Epidermal melanocyte (primary cell): ENCODE data around the gene C3orf18.

Experiments used
- DNase-seq: peaks from one replicate; pipeline ENCODE4 v3.0.0; 2011; ENCODE audit warnings: low spot score; ENCODE audit not compliant: insufficient read length

C3orf18 gene

DNA sequence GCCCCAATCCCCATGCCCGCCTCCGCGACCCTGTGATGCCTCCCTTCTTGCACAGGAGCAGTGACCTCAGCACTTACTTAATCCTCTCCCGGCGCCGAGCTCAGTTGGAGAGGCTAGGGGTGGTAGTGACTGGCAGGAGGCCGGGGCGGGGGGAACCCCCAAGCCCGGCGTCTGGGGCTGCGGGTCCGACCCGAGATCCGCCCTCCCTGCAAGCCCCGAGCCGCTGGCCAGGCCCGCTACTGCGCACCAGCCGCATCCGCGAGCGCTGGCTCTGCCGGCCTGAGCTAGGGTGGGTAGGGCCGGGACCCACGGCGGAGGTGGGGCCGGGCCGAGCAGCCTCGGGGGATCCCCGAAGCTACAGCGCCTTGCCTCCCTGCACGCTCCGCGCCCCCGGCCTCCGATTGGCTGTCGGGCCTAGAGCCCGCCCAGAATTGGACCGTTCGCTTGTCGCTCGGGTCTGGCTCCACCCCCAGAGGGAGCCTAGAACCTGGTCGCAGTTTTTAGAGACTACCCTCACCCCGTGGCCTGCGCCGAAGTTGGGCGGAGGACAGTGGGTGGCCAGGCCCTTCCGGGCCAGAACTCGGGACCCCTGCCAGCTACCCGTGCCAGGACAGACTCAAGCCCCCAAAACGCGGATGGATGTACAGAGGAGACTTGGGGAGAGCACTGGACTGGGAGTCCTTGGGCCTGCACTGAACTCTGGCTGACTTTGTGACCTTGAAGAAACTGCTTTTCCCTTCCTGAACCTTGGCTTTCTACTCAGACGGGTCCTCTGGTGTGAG lies at the start of gene C3orf18:
Gene C3orf18 (minus strand): TSS at position 362 of the 782 bp plus-strand sequence. CDS start 2,048 bp downstream, outside the sequence.
- DNase-seq: peak; percentile 97

DNA sequence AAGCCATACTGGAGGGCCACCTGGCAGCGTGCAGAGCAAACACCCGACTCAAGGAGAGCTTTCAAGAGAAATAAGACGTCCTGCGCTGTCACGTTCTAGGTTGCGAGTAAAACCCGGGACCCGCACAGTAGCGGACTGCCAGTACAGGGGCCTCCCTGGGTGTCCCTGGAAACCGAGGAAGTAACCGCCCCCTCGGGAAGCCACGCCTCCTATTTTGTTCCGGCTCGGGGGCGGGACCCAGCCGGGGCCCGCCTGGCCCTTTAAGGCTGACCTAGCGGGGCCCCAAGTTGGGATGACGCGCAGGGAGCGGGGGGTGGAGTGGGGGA lies 49.2 kb upstream of the C3orf18 start:
- peak; percentile 93 for DNase-seq

GRCh38 chr3:50616003-50616769 lies 48.6 kb upstream of the C3orf18 start:
- DNase-seq: peak; percentile 72

- DNase-seq: no peak
These were observed 47.6 kb upstream of the C3orf18 start for GRCh38 chr3:50615190-50615589.

- no peak for DNase-seq
These were observed 45.7 kb upstream of the C3orf18 start for GRCh38 chr3:50612970-50613846.

DNA sequence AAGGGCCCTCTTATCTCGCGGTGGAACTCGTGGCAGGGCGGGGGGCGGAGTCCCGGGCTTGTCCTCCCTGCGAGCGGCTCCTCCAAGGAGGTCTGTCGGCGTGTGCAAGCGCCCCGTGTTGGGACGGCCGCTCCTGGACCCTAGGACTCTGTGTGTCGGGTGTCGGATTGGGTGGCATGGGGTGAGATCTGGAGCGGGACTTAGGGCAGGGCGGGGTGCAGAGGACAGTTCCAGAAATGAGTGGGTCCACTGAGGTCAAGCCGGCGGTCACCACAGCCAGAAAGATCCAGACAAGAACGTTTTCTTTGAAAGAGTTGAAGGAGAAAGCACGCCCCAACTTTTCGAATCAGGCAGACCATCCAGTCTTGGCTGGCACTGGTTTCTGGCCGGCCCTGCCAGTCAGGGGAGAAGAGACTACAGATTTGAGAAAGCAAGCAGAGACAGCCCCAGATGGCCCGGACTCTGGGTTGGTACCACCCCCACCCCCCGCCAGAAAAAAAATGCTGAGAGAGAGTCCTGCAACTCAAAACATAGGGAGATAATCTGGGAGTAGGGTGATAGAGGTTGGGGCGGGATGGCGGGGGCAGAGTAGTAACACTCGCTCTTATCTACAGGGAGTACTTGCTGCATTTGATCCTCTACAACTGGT lies 44.8 kb upstream of the C3orf18 start:
- no peak for DNase-seq

- DNase-seq: peak; percentile 85
These were observed 44.1 kb upstream of the C3orf18 start, which contains the start of gene CISH for GRCh38 chr3:50611464-50612233. Gene CISH (minus strand): TSS chr3:50611774. CDS start chr3:50611650, 124 bp downstream.

DNA sequence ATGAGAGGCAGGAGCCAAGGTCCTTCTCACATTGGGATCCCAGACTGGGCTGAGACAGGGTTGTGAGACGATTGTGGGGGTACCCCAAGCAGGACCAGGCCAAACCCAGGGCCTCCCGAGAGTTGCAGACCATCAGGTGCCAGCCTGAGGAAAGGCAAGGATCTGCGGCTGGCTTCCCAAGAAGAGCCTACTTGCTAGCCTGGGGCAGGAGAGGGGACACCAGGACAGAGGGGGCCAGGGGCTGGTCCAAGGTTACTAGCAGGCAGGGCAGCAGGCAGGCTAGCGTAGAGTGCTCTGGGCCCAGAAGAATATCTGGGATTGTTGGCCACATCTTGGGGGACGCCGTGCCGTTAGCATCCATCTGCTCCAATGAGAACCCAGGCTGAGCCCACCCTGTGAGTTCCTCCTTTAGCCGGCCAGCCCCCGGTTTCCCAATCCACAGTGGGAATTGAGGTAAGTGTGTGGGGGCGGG lies 43.5 kb upstream of the C3orf18 start:
- no peak for DNase-seq

- DNase-seq: no peak
These were observed 42.8 kb upstream of the C3orf18 start for GRCh38 chr3:50610181-50610971.

GRCh38 chr3:50609763-50610085 lies 42.2 kb upstream of the C3orf18 start:
- no peak for DNase-seq

- DNase-seq: no peak
These were observed 41.7 kb upstream of the C3orf18 start for GRCh38 chr3:50609071-50609762.

- DNase-seq: no peak
These were observed 40.7 kb upstream of the C3orf18 start for GRCh38 chr3:50608278-50608677.

- DNase-seq: no peak
These were observed 39.9 kb upstream of the C3orf18 start for GRCh38 chr3:50607271-50608091.

DNA sequence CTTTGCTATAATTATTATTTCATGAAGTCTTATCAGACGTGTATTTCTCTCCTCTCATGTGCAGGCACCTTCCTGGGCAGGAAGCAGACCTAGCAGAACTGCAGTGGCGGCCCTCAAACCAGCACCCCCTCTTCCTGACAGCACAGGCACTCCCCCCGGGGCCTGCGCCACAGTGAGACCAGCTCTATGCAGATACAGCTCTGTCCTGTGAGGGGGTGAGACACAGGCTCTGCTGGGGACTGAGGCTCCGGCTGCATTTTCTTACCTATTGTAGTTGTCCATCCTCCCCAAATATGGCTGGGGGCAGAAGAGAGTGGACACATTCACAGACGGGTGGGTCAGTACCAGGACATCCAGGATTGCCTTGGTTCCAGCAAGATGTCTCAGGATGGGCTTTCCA lies 39.0 kb upstream of the C3orf18 start:
- no peak for DNase-seq

GRCh38 chr3:50605901-50606326 lies 38.4 kb upstream of the C3orf18 start:
- DNase-seq: no peak

GRCh38 chr3:50604628-50605588 lies 37.4 kb upstream of the C3orf18 start:
- no peak for DNase-seq

DNA sequence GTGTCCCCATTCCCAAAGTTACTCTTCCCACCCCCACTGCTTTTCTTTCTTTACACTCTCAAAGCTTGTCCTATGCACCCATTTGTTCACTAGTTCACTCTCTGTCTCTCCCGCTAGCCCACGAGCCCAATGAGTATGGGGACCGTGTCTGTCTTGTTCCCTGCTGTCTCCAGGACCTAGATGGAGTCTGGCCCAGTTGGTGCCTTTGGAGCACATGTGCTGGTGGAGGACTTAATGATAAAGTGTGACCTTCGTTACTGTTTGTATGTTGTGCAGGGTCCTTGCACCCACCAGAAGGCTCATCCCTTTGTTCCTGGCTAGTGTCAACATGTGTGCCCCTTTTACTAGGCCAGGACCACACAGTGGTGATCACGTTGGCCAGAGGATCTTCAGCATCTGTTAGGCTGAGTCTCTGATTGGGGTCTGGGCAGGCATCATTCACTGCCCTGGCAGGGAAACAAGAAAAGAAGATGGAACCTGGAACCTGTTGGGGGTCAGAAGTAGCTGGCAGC lies 36.6 kb upstream of the C3orf18 start:
- DNase-seq: no peak
